Fibroblast of lung (primary cell): Measurements from ENCODE around the gene GOLGA3.

Experiments
- EZH2 ChIP-seq: IDR thresholded peaks from 2 replicates; pipeline ENCODE4 v1.5.1; 2012; ENCODE audit warnings: low read length, control low read depth, mild to moderate bottlenecking; ENCODE audit errors: missing control alignments
- TF ChIP-seq, protein P1 (sequence below), 2 donors: IDR thresholded peaks in 1 of 2; conservative IDR thresholded peaks in 1 of 2; 1 replicate in 1 of 2; 2 replicates in 1 of 2; pipeline ENCODE4 v1.5.1; 2011 to 2012; ENCODE audit warnings: low read length in 2 of 2, control low read depth in 1 of 2, inconsistent platforms in 1 of 2, low read depth in 1 of 2, mild to moderate bottlenecking in 1 of 2

DNA sequence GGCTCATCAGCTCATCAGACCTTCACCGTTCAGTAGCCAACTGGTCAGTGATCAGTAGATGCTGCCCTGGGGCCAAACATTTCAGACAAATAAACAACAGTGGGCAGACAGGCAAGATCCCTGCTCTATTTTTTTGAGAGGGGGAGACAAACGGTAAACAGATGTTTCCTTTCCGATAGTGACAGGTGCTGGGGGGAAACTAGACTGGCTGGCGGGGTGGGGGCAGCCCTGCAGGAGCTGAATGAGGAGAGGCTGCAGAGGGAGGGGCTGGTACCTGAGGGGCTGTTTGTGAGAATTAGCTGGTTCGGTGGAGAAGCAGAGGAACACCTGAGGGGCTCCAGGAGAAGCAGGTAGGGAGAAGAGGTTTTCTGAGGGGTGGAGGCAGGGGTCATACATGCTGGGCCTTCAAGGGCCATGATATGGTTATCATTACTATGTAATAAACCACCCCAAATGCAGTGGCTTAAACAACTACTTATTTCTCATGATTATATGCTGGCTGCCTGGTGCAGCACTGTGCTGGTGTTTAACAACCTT lies 8.2 kb upstream of the GOLGA3 start:
- TF ChIP-seq, protein P1, sequence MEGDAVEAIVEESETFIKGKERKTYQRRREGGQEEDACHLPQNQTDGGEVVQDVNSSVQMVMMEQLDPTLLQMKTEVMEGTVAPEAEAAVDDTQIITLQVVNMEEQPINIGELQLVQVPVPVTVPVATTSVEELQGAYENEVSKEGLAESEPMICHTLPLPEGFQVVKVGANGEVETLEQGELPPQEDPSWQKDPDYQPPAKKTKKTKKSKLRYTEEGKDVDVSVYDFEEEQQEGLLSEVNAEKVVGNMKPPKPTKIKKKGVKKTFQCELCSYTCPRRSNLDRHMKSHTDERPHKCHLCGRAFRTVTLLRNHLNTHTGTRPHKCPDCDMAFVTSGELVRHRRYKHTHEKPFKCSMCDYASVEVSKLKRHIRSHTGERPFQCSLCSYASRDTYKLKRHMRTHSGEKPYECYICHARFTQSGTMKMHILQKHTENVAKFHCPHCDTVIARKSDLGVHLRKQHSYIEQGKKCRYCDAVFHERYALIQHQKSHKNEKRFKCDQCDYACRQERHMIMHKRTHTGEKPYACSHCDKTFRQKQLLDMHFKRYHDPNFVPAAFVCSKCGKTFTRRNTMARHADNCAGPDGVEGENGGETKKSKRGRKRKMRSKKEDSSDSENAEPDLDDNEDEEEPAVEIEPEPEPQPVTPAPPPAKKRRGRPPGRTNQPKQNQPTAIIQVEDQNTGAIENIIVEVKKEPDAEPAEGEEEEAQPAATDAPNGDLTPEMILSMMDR (conservative IDR thresholded peaks at IDR 0.05 in 1 of 2, IDR thresholded peaks at IDR 0.05 in 1 of 2; ENCODE audit: low read depth in 1 of 2, low read length in 2 of 2) = no peak
- no peak for TF ChIP-seq EZH2
